ENCODE results near the gene OR52E4. TPM values are rescaled to one million over a fixed set of nuclear protein-coding genes. Genes with fewer than 3 reads are reported as not detected.

OR52E4 gene
- not detected in 2 replicates for total RNA-seq

GRCh38 chr11:5880329-5880728 lies at the start of gene OR52E4:
Gene OR52E4 (plus strand): TSS chr11:5880629. CDS start chr11:5884293, 3,664 bp downstream.

GRCh38 chr11:5841797-5842196 lies 38.6 kb upstream of the OR52E4 start, which contains the start of gene OR52E6:
Gene OR52E6 (minus strand): TSS chr11:5841897. CDS start chr11:5841897, 0 bp downstream.

GRCh38 chr11:5857590-5857989 lies 22.8 kb upstream of the OR52E4 start, which contains the start of gene OR52E8:
Gene OR52E8 (minus strand): TSS chr11:5857690. CDS start chr11:5857690, 0 bp downstream.

GRCh38 chr11:5892908-5893307 lies 12.5 kb downstream of the OR52E4 start, which contains the start of gene OR52E5:
Gene OR52E5 (plus strand): TSS chr11:5893208. CDS start chr11:5900777, 7,569 bp downstream.

Other genes with a start within 250 kb of the OR52E4 start
- 81.9 and 89.2 TPM in 2 replicates for gene TRIM5, start 195.6 kb upstream of the OR52E4 start, total RNA-seq
- gene TRIM22, start 190.8 kb upstream of the OR52E4 start, total RNA-seq: 112 and 131 TPM in 2 replicates
- gene OR56B1, start 144.2 kb upstream of the OR52E4 start, total RNA-seq: not detected in 2 replicates
- not detected in 2 replicates for gene OR52N4, start 126.4 kb upstream of the OR52E4 start, total RNA-seq
- not detected in 2 replicates for gene OR52N5, start 97.3 kb upstream of the OR52E4 start, total RNA-seq
- gene OR52N1, start 89.4 kb upstream of the OR52E4 start, total RNA-seq: not detected in 2 replicates
- not detected in 2 replicates for gene OR52N2, start 71.7 kb upstream of the OR52E4 start, total RNA-seq
- gene OR52E6, start 38.7 kb upstream of the OR52E4 start, total RNA-seq: not detected in 2 replicates
- gene OR52E8, start 22.9 kb upstream of the OR52E4 start, total RNA-seq: not detected in 2 replicates
- gene OR52E5, start 12.6 kb downstream of the OR52E4 start, total RNA-seq: not detected in 2 replicates
- gene OR56A3, start 61.6 kb downstream of the OR52E4 start, total RNA-seq: not detected in 2 replicates
- not detected in 2 replicates for gene OR56A5, start 87.9 kb downstream of the OR52E4 start, total RNA-seq
- gene OR52L1, start 106.4 kb downstream of the OR52E4 start, total RNA-seq: not detected in 2 replicates
- gene OR56A4, start 126.3 kb downstream of the OR52E4 start, total RNA-seq: not detected in 2 replicates
- not detected in 2 replicates for gene OR56A1, start 150.1 kb downstream of the OR52E4 start, total RNA-seq
- not detected in 2 replicates for gene OR56B4, start 227.1 kb downstream of the OR52E4 start, total RNA-seq

Data from vein endothelial cell (primary cell).